ENCODE results near the gene KCTD10. TPM values are rescaled to one million over a fixed set of nuclear protein-coding genes. Genes with fewer than 3 reads are reported as not detected.

KCTD10 gene
- total RNA-seq, 1 experiment from 2014 or later, result 71.3 TPM

DNA sequence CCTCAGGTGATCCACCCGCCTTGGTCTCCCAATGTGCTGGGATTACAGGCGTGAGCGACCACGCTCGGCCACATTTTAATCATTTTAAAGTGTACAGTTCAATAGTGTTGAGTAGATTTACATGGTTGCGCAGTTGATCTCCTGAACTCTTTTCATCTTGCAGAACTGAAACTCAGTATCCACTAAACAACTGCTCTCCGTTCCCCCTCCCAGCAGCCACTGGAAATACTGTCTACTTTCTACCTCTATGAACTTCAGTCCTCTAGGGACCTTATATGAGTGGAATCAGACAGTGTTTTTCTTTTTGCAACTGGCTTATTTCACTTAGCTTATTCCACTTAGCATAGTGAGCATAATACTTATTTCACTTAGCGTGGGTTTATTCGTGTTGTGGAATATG is 53.7 kb downstream of the KCTD10 start:
- no peak overlapping the region for H4K5ac ChIP-seq (ENCODE audit: insufficient read length, low read depth, low read length)
- TF ChIP-seq, protein P1, sequence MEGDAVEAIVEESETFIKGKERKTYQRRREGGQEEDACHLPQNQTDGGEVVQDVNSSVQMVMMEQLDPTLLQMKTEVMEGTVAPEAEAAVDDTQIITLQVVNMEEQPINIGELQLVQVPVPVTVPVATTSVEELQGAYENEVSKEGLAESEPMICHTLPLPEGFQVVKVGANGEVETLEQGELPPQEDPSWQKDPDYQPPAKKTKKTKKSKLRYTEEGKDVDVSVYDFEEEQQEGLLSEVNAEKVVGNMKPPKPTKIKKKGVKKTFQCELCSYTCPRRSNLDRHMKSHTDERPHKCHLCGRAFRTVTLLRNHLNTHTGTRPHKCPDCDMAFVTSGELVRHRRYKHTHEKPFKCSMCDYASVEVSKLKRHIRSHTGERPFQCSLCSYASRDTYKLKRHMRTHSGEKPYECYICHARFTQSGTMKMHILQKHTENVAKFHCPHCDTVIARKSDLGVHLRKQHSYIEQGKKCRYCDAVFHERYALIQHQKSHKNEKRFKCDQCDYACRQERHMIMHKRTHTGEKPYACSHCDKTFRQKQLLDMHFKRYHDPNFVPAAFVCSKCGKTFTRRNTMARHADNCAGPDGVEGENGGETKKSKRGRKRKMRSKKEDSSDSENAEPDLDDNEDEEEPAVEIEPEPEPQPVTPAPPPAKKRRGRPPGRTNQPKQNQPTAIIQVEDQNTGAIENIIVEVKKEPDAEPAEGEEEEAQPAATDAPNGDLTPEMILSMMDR (conservative IDR thresholded peaks at IDR 0.05), result no peak
- WGBS (ENCODE audit: extremely low coverage, insufficient read length, low lambda C conversion rate), result no CpG with 5 or more reads among the region's 9 CpGs
- no peak overlapping the region for H2BK5ac ChIP-seq (ENCODE audit: insufficient read length, low read length)
- Mint-ChIP-seq H3K27me3 (ENCODE audit: low read depth) (no peaks in the 10 kb centered on the region; the same call in 1 of the 2 replicates), H3K27ac (no peak overlapping the region), H3K9me3 (peaks cover 0 to 2% of the 10 kb centered on the region in 2 experiments; a peak in 1 of 5 replicates), H3K4me3 (no peak overlapping the region), H3K36me3 (ENCODE audit: insufficient read depth in 1 of 3, low read depth in 3 of 3) (no peaks in the 10 kb centered on the region), H3K4me1 (no peaks in the 10 kb centered on the region)
- no peaks in the 10 kb centered on the region for H3K4me1 ChIP-seq (ENCODE audit: insufficient read depth, low read length)
- no peak overlapping the region for H3K23ac ChIP-seq (ENCODE audit: insufficient read length, low read depth, low read length)
- no peaks in the 10 kb centered on the region for H4K20me1 ChIP-seq (ENCODE audit: control insufficient read depth, insufficient read depth, insufficient read length)
- no peak overlapping the region for H2AFZ ChIP-seq (ENCODE audit: low read length)
- no peak overlapping the region for H2BK12ac ChIP-seq (ENCODE audit: insufficient read length, low read depth, low read length)
- no peaks in the 10 kb centered on the region for H3K27me3 ChIP-seq (ENCODE audit: insufficient read depth, low read length)
- no peaks in the 10 kb centered on the region for H3K79me1 ChIP-seq (ENCODE audit: insufficient read depth, low read depth, low read length, poor library complexity, severe bottlenecking)
- H2BK20ac ChIP-seq (ENCODE audit: low read depth, low read length, poor library complexity, severe bottlenecking), result no peak overlapping the region
- no peak overlapping the region for H4K91ac ChIP-seq (ENCODE audit: insufficient read length, low read depth, low read length)
- H3K9me3 ChIP-seq (ENCODE audit: control insufficient read depth, low read depth, low read length), result no peaks in the 10 kb centered on the region
- H2AK5ac ChIP-seq (ENCODE audit: insufficient read length, low read length), result no peak overlapping the region
- H2BK120ac ChIP-seq (ENCODE audit: low read depth, low read length, poor library complexity, severe bottlenecking), result no peak overlapping the region
- no peaks in the 10 kb centered on the region for H3K23me2 ChIP-seq (ENCODE audit: insufficient read length, low read depth, low read length, poor library complexity, severe bottlenecking)
- no peak overlapping the region for H3K14ac ChIP-seq (ENCODE audit: insufficient read depth, low read length)
- H3K9ac ChIP-seq (ENCODE audit: extremely low read depth, insufficient read length, low read length), result no peak overlapping the region
- H3K4ac ChIP-seq (ENCODE audit: low read depth, low read length), result no peak overlapping the region
- H3K27ac ChIP-seq (ENCODE audit: insufficient read length, low read depth, low read length), result no peak overlapping the region
- H3K18ac ChIP-seq (ENCODE audit: insufficient read length, low read depth, low read length), result no peak overlapping the region
- H4K8ac ChIP-seq (replicated peaks; ENCODE audit: insufficient read length, low read depth, low read length), result no peak overlapping the region
- H3T11ph ChIP-seq (ENCODE audit: low read length), result no peak overlapping the region
- H3K56ac ChIP-seq (ENCODE audit: insufficient read length, low read depth, low read length), result no peak overlapping the region
- no peaks in the 10 kb centered on the region for H3K79me2 ChIP-seq (ENCODE audit: insufficient read depth, low read length)
- no peak for DNase-seq
- no peak overlapping the region for H3K4me2 ChIP-seq (ENCODE audit: insufficient read depth, insufficient read length, low read length)
- no peak overlapping the region for H2BK15ac ChIP-seq (ENCODE audit: low read depth, low read length)
